T follicular helper cell (primary cell): ENCODE data around the gene MSI2.

Experiments used
- DNase-seq: peaks from one replicate; pipeline ENCODE4 v3.0.0-alpha.2; 2020; ENCODE audit warnings: low read depth

MSI2 gene

DNA sequence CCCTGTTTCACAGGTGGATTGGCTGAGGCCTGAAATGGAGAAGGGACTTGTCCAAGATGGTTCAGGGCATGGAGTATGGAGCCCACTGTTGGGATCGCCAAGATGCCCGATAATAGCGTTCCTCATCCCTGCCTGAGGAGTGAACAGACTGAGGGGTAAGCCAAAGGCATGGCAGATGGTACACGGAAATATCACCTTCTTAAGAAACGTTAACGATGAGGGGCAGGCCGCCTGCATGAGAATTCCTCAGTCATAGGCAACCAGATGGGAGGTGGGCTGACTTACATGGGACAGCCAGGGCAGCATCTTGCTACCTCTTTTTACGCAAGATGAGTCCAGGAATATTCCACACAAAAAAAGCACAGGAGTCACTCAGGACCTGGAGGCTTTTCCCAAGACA, 300.7 kb downstream of the MSI2 start:
- no peak for DNase-seq

DNA sequence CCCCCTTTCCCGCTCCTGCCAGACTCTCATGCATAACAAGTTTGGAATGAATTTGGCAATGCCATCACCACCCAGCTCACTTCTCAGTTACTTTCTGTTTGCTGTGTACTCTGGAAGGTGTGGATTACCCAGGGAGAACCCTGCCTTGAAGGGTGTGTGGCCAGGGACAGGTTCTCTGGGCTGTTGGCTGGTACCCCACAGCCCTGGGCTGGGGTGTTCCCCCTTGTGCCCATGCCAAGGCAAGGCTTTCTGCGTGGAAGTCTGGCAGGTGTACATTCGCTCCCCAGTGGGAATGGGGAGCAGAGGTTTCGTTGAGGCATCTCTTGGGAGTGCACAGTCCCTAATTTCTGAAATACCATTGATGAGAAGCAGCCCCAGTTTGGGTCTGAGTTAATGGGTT, 301.1 kb downstream of the MSI2 start:
- DNase-seq, result no peak

DNA sequence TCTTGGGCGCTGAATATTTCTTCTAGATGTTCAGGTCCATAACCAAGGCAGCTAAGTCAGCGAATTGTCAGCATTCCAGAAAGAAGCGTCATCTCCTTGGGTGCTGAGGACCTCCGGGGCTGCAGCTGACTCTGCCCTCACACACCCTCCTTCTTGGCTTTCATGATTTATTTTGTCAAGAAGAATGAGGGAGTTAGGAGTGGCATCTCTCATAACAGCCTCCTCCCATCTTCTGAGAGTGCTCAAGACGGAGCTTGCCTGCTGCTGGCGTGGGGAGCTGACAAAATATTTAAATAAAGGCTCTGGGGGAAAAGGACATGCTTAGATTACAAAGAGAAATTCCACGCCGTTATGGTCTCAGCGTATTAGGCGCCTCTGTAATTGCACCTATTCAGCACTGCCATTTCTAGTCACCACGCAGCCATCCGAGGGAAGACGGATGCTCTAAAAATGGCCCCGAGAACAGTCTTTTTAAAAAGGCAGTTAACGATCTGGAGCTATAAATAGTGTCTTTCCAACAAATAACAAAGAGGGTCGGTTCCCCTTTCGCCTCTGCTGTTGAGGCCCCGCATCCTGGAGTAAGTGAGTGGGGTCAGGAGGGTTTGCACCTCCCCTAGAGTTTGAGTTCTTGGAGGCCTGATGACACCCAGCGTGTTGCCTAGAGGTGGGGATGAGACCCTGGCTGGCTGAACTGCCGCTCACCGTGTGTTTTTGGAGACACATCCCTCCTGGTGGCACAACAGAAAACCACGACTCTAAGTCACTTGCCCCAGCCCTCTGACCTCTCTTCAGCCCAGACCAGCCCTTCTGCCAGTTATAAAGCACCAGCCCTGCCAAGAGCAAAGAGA, 301.7 kb downstream of the MSI2 start:
- no peak for DNase-seq

DNA sequence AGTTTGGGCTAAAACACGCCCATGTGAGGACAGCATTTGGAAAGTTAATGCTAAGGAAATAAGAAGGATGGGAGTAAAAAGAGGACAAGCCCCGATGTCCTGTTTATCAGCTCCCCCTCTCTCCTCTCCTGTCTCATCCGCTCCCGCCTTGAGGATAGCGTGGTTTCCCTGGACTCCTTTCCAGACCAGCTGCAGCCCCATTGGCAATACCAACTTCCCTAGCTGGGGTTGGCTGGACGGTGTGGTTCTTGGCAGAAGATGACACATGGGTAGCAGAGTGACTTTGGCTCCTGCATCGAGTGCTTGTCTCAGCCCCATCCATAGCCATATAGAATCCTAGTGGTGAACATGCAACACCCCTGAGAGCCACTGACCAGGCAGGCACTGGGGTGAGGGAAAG, 302.9 kb downstream of the MSI2 start:
- DNase-seq, result no peak

DNA sequence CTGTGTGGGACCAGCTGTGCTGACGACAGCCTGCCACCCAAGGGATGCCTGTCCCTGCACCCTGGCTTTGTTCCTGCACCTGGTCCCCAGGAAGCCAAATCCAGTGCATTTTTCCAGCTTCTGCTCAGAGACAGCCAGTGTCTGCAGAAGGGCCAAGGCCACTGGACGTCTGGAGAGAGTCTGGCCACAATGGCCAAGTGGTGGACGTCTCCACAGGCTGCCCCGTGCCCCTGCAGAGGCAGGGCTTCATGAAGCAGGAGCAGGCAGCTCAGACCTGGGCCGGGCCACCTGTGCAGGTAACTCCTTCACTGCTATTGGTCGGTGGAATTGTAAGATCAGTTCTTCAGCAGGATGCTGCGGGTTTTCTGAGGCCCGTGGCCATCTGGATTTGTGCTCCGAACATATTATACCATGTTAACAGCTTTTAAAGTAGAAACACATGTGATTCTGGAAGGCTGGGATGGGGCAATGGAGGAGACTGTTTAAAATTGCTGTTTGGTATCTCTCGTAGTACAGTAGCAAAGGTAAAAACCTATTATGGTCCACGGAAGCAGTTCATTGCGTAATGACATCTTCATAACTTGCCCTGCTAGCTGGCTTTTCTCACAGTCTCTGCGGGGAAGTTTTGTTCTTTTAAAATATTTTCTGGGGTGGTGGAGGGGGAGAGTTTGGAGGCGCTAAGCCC, 303.5 kb downstream of the MSI2 start:
- DNase-seq, result no peak

DNA sequence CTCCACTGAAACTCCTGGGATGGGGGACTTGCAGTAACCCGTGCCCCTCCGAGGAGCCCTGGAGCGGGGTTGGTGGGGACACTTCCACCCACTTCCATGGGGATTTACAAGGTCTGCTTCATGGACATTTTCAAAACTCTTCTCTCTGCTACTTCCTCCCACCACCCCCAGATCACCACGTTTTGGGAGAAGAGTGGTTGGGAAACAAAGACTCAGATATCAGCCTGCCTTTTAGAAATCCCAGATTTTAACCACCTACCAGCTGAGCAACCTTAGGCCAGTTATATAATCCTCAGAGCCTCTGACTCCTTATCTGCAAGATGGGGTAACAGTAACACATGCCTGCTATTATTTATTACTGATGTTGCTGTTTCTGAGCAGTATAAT, 304.0 kb downstream of the MSI2 start:
- DNase-seq, result no peak

DNA sequence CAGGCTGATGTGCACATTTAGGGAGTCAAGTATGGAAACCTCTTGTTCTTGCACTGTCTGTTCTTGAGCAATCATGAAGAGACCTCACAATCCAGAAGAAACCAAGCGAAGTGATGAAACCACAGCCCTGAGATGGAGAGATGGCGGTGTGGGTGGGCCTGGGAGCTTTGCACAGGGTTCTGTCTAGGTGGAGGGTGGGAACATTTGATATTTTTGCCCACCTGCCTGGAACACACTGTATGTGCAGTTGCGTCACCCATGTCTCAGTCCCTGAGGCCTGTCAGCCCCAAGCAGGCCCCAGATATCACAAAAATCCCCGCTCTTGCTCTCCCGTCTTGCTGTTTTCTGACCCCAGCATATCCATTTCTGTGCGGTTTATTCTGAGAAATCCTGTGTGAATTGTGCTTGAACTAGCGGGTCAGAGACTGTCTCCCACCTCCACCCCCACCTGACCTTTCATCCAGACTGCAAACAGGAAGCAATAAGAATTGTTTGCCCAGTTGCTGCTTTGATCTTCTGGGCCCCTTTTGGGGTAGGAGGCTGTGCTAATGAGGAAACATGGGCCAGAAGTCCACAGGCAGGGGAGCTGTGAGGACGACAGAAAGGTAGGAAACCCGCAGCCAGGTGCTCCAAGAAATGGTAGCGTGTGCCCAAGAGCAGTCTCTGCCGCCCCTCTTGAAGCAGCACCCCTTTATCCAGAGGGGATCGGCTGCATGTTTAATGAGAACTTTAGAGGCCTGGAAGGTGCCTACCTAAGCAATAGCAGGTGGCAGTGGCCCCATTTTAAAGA, 304.9 kb downstream of the MSI2 start:
- no peak for DNase-seq

DNA sequence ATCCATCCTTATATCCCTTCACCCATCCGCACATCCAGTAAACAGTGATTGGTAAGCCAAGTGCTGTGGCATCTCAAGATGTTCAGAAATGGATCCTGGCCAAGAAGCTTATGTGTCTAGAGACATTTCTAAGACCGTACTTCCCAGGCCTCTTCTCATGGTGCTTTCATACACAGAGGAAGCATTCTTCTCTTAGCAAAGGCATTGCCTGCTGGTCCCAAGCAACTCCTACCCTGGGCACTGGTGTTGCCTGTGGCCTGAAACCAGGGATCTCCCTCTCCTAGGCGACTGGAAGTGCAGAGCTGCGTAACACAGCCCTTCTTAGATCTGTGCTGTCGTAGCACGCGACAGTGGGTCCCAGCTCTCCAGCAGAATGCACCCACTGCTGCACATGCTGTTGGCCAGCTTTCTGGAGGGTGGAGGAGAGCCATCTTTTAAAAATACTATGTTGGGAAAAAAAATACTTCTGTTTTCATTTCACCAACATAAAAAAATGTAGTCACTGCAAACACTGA, 305.9 kb downstream of the MSI2 start:
- DNase-seq, result no peak

DNA sequence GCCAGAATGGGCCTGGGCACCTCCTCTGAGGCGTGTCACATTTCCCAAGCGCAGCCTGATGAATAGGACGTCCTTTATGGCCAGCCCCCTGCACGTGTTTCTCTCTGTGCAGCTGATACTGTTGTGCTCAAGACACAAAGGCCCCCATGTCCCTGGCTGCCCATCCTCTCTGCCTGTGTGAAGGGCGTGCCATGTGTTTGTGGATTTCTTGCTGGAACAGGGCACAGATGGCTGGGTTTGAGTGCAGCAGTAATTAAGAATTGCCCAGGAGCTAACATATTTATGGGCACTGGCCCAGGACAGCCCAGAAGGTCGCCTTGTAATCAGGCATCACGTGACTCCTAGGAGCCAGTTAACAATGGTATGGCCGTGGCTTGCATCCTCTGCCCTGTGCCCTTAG, 307.6 kb downstream of the MSI2 start:
- no peak for DNase-seq

DNA sequence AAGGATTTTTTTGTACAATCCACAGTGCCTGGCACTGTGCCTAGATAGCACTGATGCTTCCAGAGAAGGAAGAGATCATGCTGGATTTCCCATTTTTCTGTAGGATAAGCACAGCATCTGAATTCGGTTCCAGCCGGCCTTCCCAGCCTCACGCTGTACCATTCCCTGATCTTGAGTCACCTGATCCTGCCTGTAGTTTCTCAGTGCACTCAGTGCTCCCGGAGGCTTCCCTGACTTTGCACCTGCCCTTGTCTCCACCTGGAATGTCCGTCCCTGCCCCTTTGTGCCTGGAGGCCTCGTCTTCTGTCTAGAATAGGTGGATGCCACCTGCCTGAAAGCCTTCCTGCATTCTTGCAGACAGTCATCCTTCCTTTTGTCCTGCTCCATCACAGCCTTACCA, 308.9 kb downstream of the MSI2 start:
- no peak for DNase-seq

DNA sequence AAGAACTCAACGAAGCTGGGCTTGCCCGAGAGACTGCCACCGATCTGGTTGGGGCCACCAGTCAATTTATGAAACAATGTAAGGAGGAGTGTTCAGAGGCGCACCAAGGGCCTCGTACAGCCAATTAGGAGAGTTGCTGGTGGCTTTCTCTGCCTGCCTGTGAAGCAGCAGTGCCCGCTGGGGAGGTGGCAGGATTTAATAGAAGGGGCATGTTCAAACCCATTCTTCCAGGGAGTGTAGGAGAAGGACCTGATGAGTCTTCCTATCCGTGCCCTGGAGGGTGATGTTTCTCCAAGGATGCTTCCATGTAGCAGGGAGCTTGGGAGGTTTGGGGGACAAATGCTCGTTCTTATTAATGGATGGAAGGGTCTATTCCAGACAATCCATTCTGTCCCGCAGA, 310.4 kb downstream of the MSI2 start:
- DNase-seq, result no peak

DNA sequence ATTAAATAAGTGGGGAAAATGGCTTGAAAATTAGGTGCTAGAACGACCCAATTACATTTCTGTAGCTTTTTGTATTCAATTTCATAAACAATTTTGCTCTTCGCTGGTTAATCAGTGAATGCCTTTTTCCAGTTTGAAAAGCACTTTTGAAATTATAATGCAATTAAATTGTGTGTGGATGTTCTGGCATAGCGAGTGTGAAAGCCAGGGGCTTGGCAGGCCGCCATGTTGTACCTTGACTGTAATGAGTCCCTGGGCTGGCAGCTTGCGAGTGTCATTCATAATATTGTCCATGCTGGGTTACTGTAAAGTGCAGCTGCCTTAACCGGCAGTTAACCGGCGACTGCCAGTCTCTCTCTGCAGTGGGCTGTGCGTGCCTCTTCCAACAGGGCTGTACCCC, 310.9 kb downstream of the MSI2 start:
- DNase-seq, result no peak

DNA sequence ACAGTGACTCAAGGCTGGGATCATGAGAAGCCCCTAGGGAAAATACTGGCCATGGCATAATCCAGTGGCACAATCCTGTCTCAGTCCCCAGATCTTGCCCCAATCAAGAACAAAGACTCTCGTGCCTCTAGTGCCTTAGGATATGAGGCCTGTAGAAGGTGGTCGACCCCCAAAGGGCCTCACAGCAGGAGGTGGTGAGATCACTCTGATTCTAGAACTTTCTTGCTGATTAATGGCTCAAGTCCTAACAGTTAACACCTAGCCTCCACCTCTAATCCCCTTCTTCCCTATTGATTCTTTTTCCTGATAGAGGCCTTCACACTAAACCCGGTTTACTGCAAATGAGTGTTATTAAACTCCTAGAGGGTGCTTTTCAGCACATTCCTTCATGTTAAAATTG, 312.0 kb downstream of the MSI2 start:
- no peak for DNase-seq

DNA sequence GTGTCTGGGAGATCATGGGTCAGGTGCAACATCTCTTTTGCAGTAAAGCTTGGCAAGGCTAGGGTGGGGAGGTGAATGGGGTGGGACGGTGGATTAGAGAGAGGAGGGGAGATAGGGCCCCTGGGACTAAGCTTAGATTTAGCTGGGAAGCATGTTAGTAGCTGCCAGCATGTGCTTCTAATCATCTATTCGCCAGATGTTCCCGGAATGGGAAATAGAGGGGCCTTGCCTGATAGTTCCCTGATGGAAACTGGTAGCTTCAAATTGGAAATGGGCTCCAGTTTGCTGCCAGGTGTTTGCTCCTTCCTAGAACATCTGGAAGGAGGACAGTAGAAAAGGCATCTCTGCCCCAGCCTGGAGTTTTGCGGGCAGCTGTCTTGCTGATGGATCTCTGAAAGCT, 312.7 kb downstream of the MSI2 start:
- no peak for DNase-seq

DNA sequence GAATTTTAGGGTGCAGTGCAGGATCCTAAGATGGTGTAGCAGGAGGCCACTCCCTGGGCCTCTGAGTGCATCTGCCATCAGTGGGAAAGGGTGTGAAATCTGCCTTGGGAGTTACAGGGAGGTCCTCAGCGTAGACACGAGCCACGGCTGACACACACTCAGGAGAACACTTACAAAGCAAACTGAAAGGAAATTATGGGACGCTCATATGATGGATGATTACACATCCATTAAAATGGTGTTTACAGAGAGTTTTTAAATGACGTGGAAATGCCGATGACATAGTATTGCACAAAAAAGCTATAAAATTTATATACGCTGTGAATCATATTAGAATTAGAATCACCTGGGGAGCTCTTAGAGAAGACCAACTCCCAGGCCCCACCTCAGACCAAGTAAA, 313.5 kb downstream of the MSI2 start:
- no peak for DNase-seq

DNA sequence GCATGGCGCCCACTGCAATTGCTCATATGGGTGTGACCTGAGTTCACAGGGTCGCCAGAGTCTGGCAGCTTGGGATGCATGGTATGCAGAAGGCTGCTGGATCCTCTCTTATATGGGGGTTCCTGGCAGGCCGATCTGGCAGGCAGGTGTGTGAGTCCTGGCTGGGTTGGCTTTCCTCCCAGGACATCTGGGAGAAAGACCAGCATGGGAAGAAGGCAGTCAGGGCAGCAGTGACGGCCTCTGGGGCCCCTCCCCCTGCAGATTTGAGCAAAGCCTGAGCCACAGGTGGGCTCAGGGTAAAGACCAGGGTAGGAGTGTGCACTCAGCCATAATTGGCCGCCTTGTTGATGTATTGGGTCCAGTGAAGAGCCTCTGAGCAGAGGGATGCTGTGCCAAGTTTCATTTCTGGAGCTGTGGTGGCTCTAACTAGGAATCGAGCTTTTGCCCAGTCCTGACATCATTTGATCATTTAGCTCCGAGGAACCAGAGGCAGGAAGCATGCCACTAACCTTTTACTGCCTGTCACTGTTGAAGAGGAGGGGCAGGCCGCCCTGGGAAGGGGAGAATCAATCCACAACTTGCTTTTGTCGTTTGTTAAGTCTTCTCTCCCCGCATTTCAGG, 314.5 kb downstream of the MSI2 start:
- no peak for DNase-seq

DNA sequence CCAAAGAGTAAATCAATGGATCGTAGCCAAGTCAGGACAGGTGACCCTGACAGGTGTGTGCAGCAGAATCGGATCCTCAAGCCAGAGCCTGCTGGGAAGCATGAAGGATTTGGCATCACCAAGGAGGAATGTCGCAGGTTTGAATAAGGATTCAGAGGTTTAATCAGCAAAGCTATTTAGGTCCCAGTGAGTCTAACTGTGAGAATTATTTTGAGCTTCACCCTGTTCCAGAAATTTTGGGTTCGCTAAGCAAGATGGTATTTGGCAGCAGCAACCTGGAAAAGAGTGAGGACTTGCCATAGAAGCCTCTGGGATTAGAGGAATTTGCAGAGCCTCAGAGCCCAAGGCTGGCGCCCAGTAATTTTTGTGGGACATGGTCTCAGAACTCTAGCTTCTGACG, 315.7 kb downstream of the MSI2 start:
- DNase-seq, result no peak

DNA sequence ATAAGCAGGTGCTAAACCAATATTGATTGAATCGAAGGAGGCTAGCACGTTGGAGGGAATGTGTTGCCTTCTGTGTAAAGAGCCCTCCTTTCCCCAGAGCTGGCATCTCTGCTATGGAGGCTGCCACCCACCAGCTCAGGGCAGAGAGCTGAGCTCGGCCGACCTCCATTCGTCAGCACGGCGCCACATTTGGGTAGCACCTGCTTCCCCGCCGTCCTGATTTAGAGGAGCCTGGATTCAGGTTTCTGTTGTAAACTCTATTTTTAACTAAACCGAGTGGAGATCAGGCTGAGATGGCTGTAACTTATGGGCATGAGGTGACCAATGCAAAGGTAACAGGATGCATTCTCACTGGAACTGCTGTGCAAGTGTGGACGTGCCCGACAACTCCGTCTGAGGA, 316.3 kb downstream of the MSI2 start:
- no peak for DNase-seq

DNA sequence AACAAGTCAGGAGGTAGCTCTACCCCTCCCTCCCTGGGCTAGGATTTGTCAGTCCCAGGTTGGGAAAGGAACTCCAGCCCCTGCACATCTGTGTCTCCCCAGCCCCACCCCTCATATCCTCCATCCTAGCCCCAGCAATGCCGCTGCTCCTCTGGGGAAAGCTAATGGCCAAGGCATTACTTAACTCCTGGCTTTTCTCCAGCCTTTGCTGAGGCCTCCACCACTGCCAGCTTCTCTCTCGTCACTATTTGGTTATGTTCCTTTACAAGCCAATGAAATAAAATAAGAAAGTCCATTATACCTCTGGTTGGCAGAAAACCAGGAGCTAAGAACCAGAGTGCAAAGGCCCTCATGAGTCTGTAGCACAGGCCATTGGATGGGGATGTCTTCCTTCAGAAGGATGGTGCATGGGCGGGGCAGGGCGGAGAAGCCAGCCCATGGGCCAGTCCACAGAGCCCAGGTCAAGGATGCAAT, 317.8 kb downstream of the MSI2 start:
- no peak for DNase-seq

DNA sequence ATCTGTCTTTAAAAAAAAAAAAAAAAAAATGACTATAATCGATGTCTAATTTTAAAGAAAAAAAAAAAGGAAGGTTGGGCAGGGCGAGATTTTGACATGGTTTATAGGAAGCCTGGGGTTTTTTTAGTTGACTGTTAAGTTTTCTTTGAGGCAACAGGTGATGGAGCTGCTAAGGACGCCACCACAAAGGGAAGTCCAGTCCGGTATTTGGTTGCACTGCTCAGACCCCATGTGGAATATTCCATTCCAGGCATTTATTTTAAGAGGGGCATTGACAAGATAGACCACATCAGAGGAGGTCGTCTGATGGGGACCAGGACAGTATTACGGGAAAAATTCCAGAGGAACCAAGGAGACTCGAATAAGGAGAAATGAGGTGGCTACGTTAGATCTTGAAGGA, 320.4 kb downstream of the MSI2 start:
- DNase-seq, result no peak

DNA sequence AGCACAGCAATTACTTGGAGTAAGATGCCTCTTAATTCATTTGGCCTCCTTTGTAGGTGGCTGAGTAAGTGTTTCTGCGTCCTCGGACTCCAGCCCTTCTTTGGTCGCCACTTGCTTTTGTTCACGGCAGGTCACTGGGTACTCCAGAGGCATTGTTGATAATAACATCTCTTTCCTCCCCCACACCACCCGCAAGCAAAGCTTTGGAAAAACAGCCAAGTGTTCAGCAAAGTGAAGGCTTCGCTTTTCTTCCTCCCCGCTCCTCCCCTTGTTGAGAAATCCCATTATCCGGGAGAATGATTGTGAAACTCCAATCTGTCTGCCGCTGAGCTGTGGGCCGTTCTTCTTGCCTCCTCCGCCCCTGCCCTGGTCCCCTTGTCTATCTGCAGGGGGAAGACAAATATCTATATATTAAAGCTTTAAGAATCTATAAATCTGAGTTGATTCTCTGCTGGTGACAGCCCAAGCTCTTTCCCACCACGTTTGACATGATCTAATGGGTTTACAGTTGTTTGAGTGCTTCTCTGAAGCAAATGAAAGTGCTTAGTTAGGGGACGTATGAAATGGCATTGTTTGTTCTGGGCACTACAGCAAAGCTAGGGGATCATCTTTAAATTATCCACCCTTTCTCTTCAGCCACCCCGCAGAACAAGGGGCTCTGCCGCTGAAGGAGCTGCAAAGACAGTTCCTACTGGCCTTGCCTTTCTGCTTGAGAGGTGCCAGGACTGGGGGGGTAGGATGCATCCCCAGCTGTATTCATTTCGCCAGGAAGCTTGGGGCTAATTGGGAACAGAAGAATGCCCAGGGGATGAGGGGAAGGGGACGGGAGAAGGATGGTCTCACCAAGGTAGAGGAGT, 321.7 kb downstream of the MSI2 start:
- DNase-seq, result no peak
